NCI-H345 treated with DMSO at 0.1 percent for 48 hours (cell line): ENCODE data around the gene CFAP97D2.
"Not testable (repeated sequence)": the region's sequence is repeated elsewhere in the genome, so short reads cannot be mapped to it uniquely, and the experiment has no call there.

Experiments
- DNase-seq: peaks from one replicate; lab custom pipeline; 2025; ENCODE audit not compliant: unreplicated experiment; lab: John Stamatoyannopoulos, UW

CFAP97D2 gene

DNA sequence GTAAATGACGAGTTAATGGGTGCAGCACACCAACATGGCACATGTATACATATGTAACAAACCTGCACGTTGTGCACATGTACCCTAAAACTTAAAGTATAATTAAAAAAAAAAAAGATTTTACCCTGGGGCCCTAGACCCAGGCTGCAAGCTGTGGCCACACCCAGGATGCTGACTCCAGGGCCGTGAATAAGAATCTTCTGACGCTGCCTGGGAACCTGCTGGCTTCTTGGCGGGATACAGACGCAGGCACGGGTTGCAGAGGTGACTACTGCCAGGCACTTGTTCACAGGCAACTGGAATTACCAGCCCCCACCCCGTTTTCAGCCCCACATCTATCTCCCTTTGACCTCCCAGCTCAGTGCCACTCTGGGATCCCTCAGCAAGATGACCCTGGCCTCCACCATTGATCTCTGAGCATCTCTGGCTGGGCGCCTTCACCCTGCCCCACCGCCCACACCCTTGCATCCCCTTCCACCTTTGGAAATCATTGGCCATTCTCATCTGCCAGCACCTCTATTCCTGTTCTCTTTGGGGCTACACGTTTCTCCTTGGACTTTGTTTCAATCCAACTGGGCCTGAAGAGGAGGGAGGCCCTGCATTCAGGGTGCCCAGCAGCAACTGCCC lies 21.1 kb upstream of the CFAP97D2 start:
- no peak for DNase-seq

DNA sequence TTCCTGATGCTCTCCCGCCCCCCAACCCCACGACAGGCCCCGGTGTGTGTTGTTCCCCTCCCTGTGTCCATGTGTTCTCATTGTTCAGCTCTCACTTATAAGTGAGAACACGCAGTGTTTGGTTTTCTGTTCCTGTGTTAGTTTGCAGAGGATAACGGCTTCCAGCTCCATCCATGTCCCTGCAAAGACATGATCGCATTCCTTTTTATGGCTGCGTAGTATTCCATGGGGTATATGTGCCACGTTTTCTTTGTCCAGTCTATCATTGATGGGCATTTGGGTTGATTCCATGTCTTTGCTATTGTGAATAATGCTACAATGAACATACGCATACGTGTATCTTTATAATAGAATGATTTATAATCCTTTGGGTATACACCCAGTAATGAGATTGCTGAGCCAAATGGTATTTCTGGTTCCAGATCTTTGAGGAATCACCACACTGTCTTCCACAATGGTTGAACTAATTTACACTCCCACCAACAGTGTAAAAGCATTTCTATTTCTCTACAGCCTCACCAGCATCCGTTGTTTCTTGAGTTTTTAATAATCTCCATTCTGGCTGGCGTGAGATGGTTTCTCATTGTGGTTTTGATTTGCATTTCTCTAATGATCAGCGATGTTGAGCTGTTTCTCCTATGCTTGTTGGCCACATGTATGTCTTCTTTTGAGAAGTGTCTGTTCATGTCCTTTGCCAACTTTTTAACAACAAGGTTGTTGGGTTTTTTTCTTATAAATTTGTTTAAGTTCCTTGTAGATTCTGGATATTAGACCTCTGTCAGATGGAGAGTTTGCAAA lies 20.0 kb upstream of the CFAP97D2 start:
- DNase-seq: not testable (repeated sequence)

DNA sequence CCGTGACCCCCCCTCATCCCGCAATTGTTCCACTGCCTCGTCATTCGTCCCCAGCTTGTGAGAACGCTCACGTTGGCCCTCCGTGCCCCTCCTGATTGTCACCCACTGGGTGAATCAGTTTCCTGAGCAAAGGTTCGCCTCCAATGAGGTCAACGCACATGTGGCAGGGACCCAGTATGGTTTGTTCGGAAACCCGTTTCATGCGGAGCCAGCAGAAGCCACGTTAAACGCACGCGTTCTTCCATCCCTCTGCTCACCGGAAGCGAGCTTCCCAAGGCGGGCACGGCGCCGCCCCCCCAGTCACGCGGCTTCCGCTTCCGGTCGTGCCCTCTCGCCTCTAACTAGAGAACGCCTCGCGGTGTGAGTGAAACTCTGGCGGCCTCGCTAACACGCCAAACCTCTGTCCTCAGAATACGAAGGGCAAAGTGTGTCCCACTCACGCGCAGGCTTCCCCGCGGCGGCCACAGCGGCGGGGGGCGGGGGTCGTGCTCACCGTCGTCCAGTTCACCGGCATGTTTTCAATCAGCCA lies 18.0 kb upstream of the CFAP97D2 start:
- no peak for DNase-seq

DNA sequence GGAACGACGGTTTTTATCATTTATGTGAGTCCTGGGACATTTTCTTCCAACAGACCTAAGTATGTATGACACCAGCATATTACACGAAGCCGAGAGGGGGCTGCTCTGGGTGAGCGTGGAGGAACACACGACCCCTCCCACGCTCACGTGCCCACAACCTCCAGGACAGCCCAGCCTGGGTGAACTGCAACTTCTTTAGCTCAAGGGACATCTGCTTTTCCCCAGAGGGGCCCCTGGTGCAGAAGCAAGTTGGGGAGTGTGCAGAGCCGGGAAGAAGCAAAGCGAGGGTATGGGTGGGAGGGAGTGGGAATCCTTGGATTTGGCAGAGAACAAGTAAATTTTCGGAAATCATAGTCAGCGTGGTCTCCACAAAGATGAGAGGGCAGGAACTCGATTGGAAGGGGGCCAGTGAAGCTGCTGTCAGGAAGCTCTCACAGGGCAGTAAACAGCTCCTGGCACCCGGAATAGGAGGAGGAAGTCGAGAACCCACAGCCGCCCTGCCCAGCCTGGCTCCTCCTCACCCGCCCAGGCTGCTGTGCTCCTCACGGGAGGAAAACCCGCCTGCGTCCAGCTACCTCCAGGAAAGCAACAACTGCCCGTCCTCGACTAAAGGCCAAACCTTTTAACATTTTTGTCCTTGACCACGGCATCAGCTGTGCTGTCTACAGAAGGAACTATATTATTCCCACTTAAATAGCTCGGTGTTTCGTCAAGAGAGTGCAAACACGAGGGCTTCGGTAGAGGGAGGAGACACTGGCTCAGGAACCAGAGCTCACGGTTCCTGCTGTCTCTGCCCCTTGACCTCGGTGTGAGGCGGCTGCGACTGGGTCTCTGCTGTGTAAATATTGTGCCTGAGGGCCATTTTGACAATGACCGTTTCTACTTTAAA lies 17.2 kb upstream of the CFAP97D2 start:
- no peak for DNase-seq

DNA sequence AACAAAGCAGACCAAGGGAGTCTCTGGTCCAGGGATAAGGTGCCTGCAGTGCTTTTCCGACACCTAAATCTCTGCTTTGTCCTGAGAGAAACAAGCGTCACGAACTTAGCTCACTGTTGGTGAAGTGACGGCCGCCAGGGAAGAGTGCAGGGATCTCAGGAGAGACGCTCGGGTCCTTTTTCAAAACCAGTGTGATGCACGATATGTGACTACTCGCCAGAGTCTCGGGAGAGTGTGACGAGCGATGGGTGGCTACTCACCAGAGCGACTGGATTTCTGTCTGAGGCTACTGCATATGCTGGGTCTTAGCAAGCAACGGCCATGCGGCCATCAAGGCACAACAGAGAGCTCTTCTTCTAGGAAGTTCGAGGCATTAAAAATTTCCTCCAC lies 16.5 kb upstream of the CFAP97D2 start:
- DNase-seq: no peak

DNA sequence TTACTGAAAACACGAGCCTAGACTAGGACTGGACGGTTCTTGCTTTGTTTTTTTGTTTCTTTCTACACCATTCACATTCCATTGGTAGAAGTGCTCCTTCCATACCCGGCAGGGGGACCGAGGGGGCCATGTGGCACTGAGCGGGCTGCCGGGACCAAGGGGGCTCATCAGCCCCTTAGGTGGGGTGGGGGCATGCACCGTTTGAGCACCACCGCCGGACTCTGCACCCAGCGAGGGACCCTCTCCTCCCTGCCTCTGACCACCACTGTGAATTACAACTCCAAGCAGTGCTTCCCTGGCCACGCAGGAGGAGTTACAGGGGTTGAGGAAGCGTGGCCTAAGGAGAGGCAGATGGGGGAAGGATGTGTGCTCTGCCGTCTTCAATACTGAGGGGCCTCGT lies 15.0 kb upstream of the CFAP97D2 start:
- DNase-seq: no peak

DNA sequence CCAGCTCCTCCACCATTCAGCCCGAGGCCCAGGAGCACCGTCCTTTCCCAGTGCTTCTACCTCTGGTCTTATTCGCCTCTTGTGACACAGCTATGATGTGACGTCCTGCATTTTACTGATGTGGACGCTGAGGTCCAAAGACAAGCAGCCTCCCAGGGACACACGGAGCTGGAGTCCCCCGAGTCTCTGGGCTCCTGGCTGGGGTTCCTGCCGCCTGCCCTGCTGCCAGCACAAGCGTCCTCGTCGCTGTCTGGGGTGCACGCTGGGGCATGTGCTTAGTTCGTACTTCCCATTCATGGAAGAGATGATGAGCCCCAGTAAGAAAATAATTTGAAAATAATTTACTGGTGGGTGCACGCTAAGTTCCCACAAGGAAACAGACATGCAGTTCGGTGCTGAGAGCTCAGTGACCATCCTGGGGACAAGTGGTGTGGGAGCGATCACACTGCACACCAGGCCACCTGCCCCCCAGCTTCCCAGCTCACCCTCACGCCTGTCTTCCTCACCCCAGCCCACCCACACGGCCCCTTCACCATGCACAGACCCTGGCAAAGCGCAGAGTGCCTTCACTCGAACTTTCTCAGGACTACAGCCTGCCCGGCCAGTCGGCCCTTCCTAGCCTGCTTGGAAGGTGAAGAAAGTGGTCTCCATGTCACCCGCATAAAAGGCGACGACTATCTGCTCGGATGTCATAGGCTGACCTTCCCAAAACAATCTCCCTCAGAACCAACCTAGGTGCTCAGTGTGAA lies 14.2 kb upstream of the CFAP97D2 start:
- DNase-seq: no peak

DNA sequence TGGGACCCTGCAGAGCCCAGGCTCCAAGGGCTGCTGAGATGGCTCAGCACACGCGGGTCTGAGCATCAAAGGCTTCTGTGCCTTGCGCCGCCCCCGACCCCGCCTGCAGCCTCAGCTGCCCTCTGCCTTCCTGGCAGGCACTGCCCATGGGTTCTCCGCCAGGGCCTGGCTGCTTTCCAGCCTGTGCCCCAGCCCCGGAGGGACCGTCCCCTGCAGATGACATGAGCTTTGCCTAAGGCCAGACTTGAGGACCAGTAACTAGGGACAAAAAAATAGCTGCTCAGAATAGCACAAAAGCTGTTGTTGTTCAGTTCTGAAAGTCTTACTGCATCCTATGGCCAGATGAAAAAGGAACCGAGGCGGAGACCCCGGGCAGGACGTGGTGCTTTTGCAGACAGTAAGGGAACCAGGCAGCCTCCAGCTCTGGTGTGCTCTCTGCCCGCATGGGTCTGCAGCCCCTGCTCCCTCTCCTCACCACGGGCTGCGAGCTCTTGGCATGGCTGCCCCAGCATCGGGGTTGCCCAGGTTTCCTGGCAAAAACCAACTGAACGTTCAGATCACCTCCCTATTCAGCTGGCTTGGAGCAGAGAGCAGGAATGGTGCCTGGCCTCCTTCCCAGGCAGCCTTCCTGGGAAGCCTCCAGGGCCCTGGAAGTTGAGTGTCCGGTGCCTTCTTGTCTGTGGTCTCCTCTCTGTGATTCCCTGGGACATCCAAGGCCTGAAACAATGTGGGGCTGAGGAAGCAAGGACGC lies 12.5 kb upstream of the CFAP97D2 start:
- no peak for DNase-seq

DNA sequence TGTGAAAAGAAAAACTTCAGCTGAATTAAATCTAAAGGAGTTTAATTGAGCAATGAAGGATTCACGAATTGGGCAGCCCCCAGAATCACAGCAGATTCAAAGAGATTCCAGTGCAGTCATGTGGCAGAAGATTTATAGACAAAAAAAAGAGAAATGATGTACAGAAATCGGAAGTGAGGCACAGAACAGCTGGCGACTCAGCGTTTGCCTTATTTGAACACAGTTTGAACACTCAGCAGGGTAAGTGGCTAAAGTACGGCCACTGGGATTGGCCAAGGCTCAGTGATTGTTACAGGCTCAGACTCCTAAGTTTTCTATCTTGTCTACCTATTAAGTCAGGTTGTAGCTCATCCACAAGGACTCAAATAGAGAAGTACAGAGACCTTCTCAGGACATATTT lies 11.6 kb upstream of the CFAP97D2 start:
- DNase-seq: no peak

DNA sequence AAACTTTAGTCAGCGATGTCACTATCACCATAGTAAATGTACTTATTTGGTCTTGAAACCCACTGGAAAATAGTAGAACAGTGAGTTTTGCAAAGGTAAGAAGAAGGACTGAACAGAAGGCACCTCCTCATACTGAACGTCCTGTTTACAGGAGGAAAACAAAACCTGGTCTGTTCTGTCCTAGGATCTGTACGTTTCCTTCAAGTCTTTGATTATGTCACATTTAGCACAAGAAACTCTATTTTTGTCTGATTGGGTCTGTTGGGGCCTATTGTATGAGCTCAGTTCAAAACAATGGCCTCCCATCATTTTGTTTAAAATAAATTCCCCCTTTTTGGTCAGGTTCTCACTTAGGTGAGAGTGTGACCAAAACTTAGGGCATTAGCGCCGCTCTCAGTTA lies 11.2 kb upstream of the CFAP97D2 start:
- DNase-seq: no peak

DNA sequence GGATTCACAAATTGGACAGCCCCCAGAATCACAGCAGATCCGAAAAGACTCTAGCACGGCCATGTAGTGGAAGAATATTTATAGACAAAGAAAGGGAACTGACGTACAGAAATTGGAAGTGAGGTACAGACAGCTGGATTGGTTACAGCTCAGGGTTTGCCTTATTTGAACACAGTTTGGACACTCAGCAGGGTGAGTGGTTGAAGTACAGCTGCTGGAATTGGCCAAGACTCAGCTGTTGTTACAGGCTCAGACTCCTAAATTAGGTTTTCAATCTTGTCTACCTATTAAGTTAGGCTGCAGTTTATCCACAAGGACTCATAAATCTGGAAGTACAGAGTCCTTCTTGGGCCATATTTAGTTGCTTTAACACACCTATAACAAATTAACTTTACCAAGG lies 5.8 kb upstream of the CFAP97D2 start:
- no peak for DNase-seq

DNA sequence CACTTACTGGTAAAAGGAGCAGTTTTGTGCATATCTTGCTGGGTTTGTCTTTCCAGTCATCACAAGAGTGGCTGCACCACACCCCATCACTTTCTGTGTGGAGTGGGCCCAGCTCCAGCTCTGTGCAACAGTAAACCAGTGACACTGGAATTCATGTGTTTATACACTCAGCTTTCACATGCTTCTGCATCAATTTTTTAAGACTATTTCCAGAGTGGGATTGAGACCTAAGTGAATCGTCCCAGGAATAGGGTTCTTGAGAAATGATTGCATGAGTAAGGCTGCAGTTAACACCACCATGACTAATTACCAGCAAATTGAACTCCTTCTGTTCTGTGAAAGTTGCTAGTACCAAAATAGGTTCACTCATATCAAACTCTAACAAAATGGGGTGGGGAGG lies 5.3 kb upstream of the CFAP97D2 start:
- no peak for DNase-seq

DNA sequence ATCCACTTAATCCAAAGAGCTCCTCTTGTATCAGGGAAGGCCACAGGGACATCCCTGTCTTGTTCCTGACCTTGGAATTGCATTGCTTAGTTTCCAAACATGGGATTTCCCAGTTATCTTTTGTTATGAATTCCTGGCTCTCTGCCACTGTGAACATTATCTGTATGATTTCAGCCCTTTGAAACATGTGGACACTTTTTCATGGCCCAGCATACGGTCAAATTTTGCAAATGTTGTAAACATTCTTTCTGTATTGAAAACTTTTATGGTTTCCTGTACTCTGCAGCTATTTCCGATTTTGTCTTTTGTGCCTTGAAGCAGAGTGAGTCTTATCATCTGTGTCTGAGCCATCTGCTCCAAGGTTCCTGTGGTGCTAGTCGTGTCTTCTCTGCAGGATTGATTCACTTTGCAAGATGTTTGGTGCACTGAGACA lies 4.5 kb upstream of the CFAP97D2 start:
- no peak for DNase-seq

DNA sequence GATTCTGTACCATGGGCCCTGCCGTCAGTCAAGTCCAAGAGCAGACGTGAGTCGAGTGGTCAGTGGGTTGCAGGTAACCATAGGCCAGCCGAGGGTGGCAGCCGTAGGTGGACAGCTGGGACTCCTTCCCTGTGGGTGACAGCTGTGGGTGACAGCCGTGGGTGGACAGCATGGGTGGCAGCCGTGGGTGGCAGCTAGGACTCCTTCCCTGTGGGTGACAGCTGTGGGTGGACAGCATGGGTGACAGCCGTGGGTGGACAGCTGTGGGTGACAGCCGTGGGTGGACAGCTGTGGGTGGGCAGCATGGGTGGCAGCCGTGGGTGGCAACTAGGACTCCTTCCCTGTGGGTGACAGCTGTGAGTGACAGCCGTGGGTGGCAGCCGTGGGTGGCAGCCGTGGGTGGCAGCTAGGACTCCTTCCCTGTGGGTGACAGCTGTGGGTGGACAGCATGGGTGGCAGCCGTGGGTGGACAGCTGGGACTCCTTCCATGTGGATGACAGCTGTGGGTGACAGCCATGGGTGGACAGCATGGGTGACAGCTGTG lies 2.6 kb upstream of the CFAP97D2 start:
- not testable (repeated sequence) for DNase-seq

DNA sequence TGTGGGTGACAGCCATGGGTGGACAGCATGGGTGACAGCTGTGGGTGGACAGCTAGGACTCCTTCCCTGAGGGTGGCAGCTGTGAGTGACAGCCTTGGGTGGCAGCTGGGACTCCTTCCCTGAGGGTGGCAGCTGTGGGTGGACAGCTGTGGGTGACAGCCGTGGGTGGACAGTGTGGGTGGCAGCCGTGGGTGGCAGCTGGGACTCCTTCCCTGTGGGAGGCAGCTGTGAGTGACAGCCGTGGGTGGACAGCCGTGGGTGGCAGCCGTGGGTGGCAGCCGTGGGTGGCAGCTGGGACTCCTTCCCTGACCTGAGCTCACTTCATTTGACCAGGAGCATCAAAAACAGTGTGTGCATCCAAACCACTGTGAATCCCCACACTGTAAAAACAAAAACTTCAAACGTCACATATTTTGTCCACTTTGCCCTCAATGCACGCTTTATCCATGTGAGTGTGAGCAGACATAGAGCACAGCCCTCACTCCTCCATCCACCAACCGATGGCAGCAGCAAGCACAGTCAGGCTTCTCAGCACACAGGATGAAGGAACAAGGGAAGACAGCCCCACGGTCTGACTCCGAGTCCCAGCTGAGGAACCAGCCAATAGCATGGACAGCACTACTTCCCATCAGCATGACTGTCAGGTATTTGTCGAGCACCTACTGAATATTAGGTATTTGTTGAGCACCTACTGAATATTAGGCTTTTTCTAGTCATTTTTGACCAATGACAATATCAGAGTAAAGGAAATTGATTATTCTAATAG lies 1.6 kb upstream of the CFAP97D2 start:
- no peak for DNase-seq

DNA sequence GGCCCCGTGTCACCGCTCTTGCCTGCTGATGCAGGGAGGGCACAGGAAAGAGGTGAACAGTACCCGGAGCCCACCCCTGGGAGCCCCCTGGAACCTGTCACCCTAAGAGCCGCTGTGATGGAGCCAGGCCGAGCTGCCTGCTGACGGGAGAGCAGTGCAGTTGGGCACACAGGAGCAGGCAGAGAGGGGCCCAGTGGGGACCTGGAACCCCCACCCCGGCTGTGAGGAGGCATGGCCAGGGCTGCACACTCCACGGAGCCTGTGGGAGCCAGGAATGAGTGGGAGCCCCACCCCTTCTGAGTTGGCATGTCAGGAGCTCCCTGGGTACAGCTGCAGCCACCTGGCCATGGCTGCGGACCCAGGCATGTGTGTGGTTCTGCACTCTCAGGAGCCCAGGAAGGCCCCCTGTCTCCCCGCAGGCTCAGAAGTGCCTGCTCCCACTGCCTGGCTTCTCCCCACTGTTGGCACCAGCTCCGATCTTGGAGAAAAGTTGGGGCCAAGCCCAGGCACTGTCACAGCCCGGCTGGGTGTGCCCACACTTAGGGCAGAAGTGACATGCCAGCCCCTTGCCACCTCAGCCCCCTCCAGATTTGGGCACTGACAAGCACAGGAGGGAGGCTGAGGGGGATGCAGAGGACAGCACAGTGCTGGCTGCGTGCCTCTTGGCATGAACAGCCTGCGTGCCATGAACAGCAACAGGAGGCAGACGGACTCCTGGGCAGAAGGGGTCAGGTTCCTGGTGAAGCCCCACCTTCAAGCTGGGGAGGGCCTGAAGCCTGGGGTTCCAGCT lies 6.3 kb downstream of the CFAP97D2 start:
- no peak for DNase-seq

DNA sequence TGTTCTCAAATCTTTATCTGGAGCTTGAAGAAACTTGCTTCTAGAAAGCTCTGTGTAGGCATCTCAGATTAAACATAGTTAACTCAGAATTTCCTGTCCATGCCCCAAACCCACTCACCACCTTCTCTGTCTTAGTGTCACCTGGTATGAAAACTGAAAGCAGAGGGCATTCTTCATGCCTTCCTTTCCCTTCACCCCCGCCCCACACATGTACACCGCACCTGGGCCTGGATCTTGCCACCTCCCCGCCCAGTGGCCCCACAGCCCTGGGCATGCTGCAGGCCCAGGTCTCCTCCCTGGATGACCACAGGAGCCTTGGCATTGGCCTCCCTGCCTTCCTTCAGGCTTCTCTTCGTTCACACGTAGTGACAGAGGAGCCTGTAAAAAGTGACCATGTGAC lies 15.8 kb downstream of the CFAP97D2 start:
- no peak for DNase-seq

DNA sequence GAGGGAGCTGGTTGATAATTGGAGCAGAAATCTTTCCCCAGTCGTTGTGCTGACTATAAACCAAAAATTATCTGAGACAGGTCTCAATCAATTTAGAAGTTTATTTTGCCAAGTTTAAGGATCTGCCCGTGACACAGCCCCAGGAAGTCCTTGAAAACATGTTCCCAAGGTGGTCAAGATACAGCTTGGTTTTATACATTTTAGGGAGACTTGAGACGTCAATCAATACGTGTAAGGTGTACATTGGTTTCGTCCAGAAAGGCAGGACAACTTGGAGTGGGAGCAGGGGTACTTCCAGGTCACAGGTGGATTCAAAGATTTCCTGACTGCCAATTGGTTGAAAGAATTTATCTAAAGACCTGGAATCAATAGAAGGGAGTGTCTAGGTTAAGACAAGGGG lies 17.6 kb downstream of the CFAP97D2 start:
- no peak for DNase-seq
